ENCODE measurements around the gene CSRNP3. TPM values are rescaled to one million over a fixed set of nuclear protein-coding genes. Genes with fewer than 3 reads are reported as not detected.

Gene CSRNP3
- total RNA-seq, 2 donors from 2014 or later: 8.3 to 16.1 TPM

DNA sequence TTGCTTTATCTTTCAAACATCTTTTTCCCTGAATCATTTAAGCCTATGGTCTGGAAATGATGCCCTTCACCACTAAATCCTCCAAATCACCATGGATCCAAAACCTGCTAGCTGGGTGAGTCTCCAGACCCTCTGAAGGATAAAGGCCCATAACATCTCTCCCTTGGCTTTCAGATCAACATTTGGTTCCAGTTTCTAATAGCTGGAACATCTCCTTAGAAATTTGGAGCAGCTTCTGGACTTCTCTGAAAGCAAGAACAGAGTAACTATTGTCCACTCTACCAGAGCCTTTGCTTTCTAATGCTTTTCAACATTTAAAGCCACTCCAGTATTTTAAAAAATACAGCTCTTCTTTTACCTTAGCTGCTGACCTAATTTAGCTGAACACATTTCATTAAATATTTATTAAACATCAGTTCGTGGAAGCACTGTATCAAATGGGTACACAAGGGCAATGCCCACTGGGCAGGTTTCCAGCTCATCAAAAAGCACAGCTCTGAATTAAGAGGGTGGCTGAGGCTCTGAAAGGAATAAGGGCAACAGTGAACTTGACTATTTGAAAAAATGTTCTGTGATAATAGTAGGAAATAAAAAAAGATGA is 249.2 kb downstream of the CSRNP3 start:
- Histone ChIP-seq H3K9ac (ENCODE audit: extremely low read depth, low read length, poor library complexity, severe bottlenecking) (no peak overlapping the region), H3K9me3 (ENCODE audit: control insufficient read depth, low read length) (no peaks in the 10 kb centered on the region), H3K36me3 (ENCODE audit: control insufficient read depth, insufficient read depth, low read length) (no peaks in the 10 kb centered on the region), H3K4me3 (ENCODE audit: low read length) (no peak overlapping the region), H3K27me3 (ENCODE audit: control insufficient read depth, insufficient read depth, low read length, poor library complexity, severe bottlenecking) (no peaks in the 10 kb centered on the region), H3K4me1 (ENCODE audit: control insufficient read depth, insufficient read depth, low read length) (no peaks in the 10 kb centered on the region), H3K27ac (ENCODE audit: low read depth, low read length) (no peak overlapping the region)
- Mint-ChIP-seq H3K9me3 (no peaks in the 10 kb centered on the region), H3K36me3 (ENCODE audit: low read depth) (no peaks in the 10 kb centered on the region), H3K27me3 (ENCODE audit: insufficient read depth) (no peaks in the 10 kb centered on the region), H3K4me3 (no peak overlapping the region), H3K4me1 (peaks cover 13% of the 10 kb centered on the region), H3K27ac (no peak overlapping the region)
- DNase-seq: no peak
- WGBS, 2 experiments (ENCODE audit: insufficient coverage in 1 of 2, insufficient read length in 1 of 2): 88% methylated on average over 1 of the region's 1 CpG; no CpG with 5 or more reads in 1 of the 2 experiments
- TF ChIP-seq, protein P1, sequence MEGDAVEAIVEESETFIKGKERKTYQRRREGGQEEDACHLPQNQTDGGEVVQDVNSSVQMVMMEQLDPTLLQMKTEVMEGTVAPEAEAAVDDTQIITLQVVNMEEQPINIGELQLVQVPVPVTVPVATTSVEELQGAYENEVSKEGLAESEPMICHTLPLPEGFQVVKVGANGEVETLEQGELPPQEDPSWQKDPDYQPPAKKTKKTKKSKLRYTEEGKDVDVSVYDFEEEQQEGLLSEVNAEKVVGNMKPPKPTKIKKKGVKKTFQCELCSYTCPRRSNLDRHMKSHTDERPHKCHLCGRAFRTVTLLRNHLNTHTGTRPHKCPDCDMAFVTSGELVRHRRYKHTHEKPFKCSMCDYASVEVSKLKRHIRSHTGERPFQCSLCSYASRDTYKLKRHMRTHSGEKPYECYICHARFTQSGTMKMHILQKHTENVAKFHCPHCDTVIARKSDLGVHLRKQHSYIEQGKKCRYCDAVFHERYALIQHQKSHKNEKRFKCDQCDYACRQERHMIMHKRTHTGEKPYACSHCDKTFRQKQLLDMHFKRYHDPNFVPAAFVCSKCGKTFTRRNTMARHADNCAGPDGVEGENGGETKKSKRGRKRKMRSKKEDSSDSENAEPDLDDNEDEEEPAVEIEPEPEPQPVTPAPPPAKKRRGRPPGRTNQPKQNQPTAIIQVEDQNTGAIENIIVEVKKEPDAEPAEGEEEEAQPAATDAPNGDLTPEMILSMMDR (conservative IDR thresholded peaks at IDR 0.05): no peak

DNA sequence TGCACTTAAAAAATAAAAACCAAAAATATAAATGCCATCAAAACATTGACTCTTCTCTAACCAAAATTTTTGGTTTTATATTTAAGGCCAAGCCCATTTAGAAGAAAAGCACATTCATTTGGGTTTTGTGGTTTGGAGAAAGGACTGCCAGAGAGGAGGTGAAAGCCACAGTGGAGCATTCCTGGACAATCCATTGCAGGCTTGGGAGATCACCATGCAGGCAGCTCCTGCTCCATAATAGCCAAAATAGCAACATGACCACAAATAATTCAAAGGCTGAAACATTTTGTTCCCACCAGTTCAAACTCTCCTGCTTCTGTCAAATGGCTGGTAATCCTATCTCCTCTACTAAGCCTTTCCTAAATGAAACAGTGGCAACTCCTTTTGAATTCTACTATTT is 251.0 kb downstream of the CSRNP3 start:
- H3K36me3 Mint-ChIP-seq (ENCODE audit: low read depth): no peaks in the 10 kb centered on the region
- DNase-seq: no peak
- H3K27ac Mint-ChIP-seq: no peak overlapping the region
- Histone ChIP-seq H3K9ac (ENCODE audit: extremely low read depth, low read length, poor library complexity, severe bottlenecking) (no peak overlapping the region), H3K9me3 (ENCODE audit: control insufficient read depth, low read length) (no peaks in the 10 kb centered on the region), H3K4me1 (ENCODE audit: control insufficient read depth, insufficient read depth, low read length) (no peaks in the 10 kb centered on the region), H3K4me3 (ENCODE audit: low read length) (no peak overlapping the region), H3K27ac (ENCODE audit: low read depth, low read length) (no peak overlapping the region), H3K27me3 (ENCODE audit: control insufficient read depth, insufficient read depth, low read length, poor library complexity, severe bottlenecking) (no peaks in the 10 kb centered on the region), H3K36me3 (ENCODE audit: control insufficient read depth, insufficient read depth, low read length) (no peaks in the 10 kb centered on the region)
- H3K27me3 Mint-ChIP-seq (ENCODE audit: insufficient read depth): no peaks in the 10 kb centered on the region
- peaks cover 12% of the 10 kb centered on the region for H3K4me1 Mint-ChIP-seq
- TF ChIP-seq, protein P1 (conservative IDR thresholded peaks at IDR 0.05): no peak
- no peaks in the 10 kb centered on the region for H3K9me3 Mint-ChIP-seq
- no peak overlapping the region for H3K4me3 Mint-ChIP-seq

DNA sequence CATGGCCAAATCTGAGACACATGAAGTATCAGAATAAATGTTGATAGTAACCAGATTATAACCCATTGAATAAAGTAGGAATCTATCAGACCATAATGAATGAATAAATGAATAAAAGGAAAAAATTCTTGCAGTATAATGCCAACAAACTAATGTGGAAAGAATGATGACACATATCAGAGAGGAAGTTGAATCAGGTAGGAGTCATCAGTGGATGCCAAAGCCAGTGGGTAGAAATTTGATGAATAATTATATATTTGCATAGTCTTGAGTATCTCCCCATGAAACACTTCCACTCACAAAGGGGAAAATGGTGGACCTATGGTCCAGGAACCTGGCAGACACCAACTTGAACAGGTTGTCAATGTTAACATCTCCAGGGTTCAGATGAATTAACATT is 255.9 kb downstream of the CSRNP3 start:
- no peak overlapping the region for H3K9ac ChIP-seq (ENCODE audit: extremely low read depth, low read length, poor library complexity, severe bottlenecking)
- no peaks in the 10 kb centered on the region for H3K4me1 ChIP-seq (ENCODE audit: control insufficient read depth, insufficient read depth, low read length)
- no peaks in the 10 kb centered on the region for H3K36me3 Mint-ChIP-seq (ENCODE audit: low read depth)
- H3K27me3 Mint-ChIP-seq (ENCODE audit: insufficient read depth): no peaks in the 10 kb centered on the region
- DNase-seq: no peak
- H3K4me1 Mint-ChIP-seq: peaks cover 5% of the 10 kb centered on the region
- H3K4me3 Mint-ChIP-seq: no peak overlapping the region
- no peak overlapping the region for H3K27ac ChIP-seq (ENCODE audit: low read depth, low read length)
- no peaks in the 10 kb centered on the region for H3K27me3 ChIP-seq (ENCODE audit: control insufficient read depth, insufficient read depth, low read length, poor library complexity, severe bottlenecking)
- TF ChIP-seq, protein P1 (conservative IDR thresholded peaks at IDR 0.05): no peak
- no peaks in the 10 kb centered on the region for H3K9me3 ChIP-seq (ENCODE audit: control insufficient read depth, low read length)
- H3K9me3 Mint-ChIP-seq: no peaks in the 10 kb centered on the region
- no peak overlapping the region for H3K27ac Mint-ChIP-seq
- no peak overlapping the region for H3K4me3 ChIP-seq (ENCODE audit: low read length)
- H3K36me3 ChIP-seq (ENCODE audit: control insufficient read depth, insufficient read depth, low read length): no peaks in the 10 kb centered on the region

Other genes starting within 250 kb of the CSRNP3 start
- gene SCN2A, start 230.3 kb upstream of the CSRNP3 start, total RNA-seq: under 1 TPM; 0.15 to 0.20 TPM

Data from endodermal cell (in vitro differentiated cells).